Muscle layer of colon (tissue), 2 donors: ENCODE measurements around the gene TCP11.
"Not testable (repeated sequence)": the region's sequence is repeated elsewhere in the genome, so short reads cannot be mapped to it uniquely, and the experiment has no call there.

Experiments
- H3K27ac ChIP-seq: one replicate; pipeline ENCODE4 v1.7.0; 2013; ENCODE audit warnings: low read depth, mild to moderate bottlenecking, low read length, moderate library complexity
- H3K27me3 ChIP-seq, 2 donors: one replicate each; pipeline ENCODE4 v1.7.0; 2013; ENCODE audit warnings: low read length in 2 of 2, mild to moderate bottlenecking in 2 of 2; ENCODE audit not compliant: insufficient read depth in 2 of 2, control insufficient read depth in 1 of 2
- H3K36me3 ChIP-seq: one replicate; pipeline ENCODE4 v1.7.0; 2013; ENCODE audit warnings: mild to moderate bottlenecking, low read length; ENCODE audit not compliant: insufficient read depth
- H3K4me1 ChIP-seq: one replicate; pipeline ENCODE4 v1.7.0; 2013; ENCODE audit warnings: mild to moderate bottlenecking, low read length; ENCODE audit not compliant: insufficient read depth
- H3K4me3 ChIP-seq, 2 donors: one replicate each; pipeline ENCODE4 v1.7.0; 2013; ENCODE audit warnings: low read length in 2 of 2, low read depth in 1 of 2, mild to moderate bottlenecking in 1 of 2, moderate library complexity in 1 of 2
- H3K9ac ChIP-seq: one replicate; pipeline ENCODE4 v1.7.0; 2013; ENCODE audit warnings: low read length
- H3K9me3 ChIP-seq: one replicate; pipeline ENCODE4 v1.7.0; 2013; ENCODE audit warnings: mild to moderate bottlenecking, low read length
- donor health status: abdominal sarcoma.
- donor health status: Adenocarcinoma of cecum.

The TCP11 gene

DNA sequence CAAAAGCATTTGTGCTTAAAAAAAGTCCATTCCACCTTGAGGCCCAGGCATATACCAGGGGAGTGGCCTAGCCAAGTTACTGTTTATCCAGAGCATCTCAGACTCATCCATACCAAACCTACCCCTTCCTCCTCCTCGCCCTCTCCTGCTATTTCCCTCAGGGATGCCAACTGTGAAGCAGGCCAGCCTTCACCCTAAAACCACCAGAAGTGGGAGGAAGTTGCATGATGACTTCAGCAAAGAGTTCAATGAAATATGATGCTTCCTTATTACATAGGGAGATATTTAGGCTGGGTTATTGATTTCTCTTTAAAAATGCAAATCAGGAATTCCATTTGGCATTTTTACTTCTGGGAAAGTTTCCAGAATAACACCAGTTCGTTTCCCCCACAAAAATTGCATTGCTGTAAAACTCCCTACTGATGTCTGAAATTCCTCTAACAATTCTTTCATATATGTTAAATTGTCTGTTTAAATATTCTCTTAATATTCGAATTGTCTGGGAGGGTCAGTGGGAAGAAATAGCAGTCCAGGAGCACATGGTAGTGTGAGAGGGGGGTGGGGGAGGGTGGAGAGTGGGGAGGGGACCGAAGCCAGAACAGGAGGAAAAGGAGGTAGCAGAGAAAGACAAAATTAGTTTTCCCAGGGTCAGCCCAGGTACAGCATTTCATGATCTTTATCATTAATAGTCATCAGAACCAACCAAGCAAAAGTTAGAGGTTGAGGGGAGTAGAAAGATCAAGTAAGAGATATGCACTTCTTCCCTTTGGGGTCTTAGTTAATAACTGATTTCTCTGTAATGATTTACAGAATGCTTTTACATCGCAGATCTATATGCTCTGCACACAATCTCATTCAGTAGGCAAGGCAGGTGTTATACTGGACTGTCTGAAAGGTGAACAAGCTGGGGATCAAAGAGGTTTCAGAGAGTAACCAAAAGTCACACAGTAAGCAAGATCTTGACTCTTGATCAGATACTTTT, 1.7 kb upstream of the TCP11 start:
- H3K27me3 ChIP-seq, result peaks cover 0 to 4% of the 10 kb centered on the region in 2 donors
- H3K9me3 ChIP-seq, result no peaks in the 10 kb centered on the region
- H3K4me1 ChIP-seq, result peaks cover 4% of the 10 kb centered on the region
- H3K27ac ChIP-seq, result no peak overlapping the region
- H3K9ac ChIP-seq, result no peak overlapping the region
- no peak overlapping the region for H3K4me3 ChIP-seq
- H3K36me3 ChIP-seq, result no peaks in the 10 kb centered on the region

DNA sequence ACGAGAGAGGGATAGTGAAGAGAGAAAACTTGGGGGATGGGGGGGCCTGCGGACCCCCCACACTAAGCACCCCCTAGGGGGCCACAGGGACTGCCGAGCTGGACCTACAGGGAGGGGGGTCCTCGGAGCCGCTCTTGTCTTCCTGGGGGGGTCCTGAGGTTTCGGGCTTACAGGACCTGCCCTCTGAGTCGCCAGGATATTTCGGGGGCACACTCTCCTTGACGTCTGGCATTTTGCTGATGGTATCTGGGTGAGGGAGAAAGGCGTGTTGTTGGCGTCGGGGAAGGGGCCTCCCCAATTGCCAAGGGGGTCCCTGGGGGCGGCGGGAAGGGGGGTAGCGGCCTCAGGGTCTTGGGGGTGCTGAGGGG, 516 bp downstream of the TCP11 start:
- Histone ChIP-seq H3K4me3 (no peak overlapping the region), H3K9ac (no peak overlapping the region)

GRCh38 chr6:35139924-35140638, 1.1 kb downstream of the TCP11 start:
- Histone ChIP-seq H3K4me3 (no peak overlapping the region), H3K9me3 (no peaks in the 10 kb centered on the region), H3K36me3 (no peaks in the 10 kb centered on the region), H3K27me3 (peaks cover 0 to 4% of the 10 kb centered on the region in 2 donors), H3K4me1 (peaks cover 4% of the 10 kb centered on the region), H3K27ac (no peak overlapping the region), H3K9ac (no peak overlapping the region)

More for the DNA sequence above, 516 bp downstream of the TCP11 start:
- Histone ChIP-seq H3K36me3 (no peaks in the 10 kb centered on the region), H3K27me3 (peaks cover 0 to 4% of the 10 kb centered on the region in 2 donors), H3K27ac (no peak overlapping the region), H3K4me1 (peaks cover 4% of the 10 kb centered on the region), H3K9me3 (no peaks in the 10 kb centered on the region)

DNA sequence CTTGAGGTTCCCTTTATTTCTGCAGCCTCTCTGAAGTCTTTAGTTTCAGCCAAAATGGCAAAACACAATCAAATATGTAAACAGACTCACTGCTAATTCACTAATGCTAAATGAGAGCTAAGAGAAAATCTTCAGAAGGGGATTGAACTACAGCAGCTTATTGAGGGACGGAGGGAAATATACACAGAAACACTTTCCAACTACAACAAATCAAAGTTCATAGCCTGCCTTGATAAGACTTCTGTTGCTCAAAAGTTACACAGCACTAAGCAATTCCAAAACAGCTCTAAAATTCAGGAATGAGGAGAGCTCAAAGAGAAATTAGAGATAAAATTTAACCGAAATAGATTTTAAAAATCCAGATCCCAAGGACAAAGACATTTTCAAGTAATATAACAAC, 1.7 kb downstream of the TCP11 start:
- no peak overlapping the region for H3K9ac ChIP-seq
- H3K27me3 ChIP-seq, result peaks cover 0 to 4% of the 10 kb centered on the region in 2 donors
- H3K9me3 ChIP-seq, result no peaks in the 10 kb centered on the region

GRCh38 chr6:35138191-35138590, 2.9 kb downstream of the TCP11 start:
- H3K36me3 ChIP-seq, H3K27me3 ChIP-seq, H3K27ac ChIP-seq, H3K9me3 ChIP-seq, H3K4me1 ChIP-seq, H3K9ac ChIP-seq, H3K4me3 ChIP-seq: not testable (repeated sequence)

More for the DNA sequence above, 1.7 kb downstream of the TCP11 start:
- Histone ChIP-seq H3K4me1 (peaks cover 4% of the 10 kb centered on the region), H3K36me3 (no peaks in the 10 kb centered on the region), H3K27ac (no peak overlapping the region), H3K4me3 (no peak overlapping the region)

DNA sequence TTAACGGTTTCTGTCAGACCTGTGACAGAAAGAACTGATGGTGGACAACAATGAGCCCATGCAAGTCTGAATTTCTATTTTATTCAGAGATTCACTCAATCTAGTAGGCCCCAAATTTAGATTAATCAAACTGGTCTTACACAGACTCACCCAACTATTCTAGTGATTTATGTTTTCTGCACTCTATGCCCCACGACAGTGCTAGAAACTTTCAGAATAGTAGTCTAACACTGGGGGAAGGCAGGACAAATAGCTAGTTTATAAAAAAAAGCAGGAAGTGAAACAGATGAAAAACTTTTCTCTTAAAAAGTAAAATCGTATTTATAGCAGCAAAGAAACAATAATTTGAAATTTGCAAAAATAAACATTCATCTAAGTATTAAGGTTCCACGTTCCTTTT, 5.0 kb downstream of the TCP11 start:
- no peak overlapping the region for H3K4me3 ChIP-seq
- H3K27ac ChIP-seq, result no peak overlapping the region
- no peaks in the 10 kb centered on the region for H3K36me3 ChIP-seq
- no peaks in the 10 kb centered on the region for H3K9me3 ChIP-seq
- H3K4me1 ChIP-seq, result peaks cover 4% of the 10 kb centered on the region
- H3K27me3 ChIP-seq, result peaks cover 0 to 3% of the 10 kb centered on the region in 2 donors
- no peak overlapping the region for H3K9ac ChIP-seq

- no peaks in the 10 kb centered on the region for H3K4me1 ChIP-seq
- no peak overlapping the region for H3K9ac ChIP-seq
Measured at GRCh38 chr6:35128496-35128895, 12.6 kb downstream of the TCP11 start.

GRCh38 chr6:35128042-35128441, 13.1 kb downstream of the TCP11 start:
- Histone ChIP-seq H3K36me3 (no peaks in the 10 kb centered on the region), H3K27ac (no peak overlapping the region), H3K9me3 (no peaks in the 10 kb centered on the region), H3K4me3 (no peak overlapping the region), H3K9ac (no peak overlapping the region), H3K4me1 (no peaks in the 10 kb centered on the region), H3K27me3 (no peaks in the 10 kb centered on the region)

More at GRCh38 chr6:35128496-35128895, 12.6 kb downstream of the TCP11 start:
- no peak overlapping the region for H3K4me3 ChIP-seq
- H3K27ac ChIP-seq, result no peak overlapping the region
- no peaks in the 10 kb centered on the region for H3K9me3 ChIP-seq
- no peaks in the 10 kb centered on the region for H3K36me3 ChIP-seq
- no peaks in the 10 kb centered on the region for H3K27me3 ChIP-seq

- Histone ChIP-seq H3K27ac (no peak overlapping the region), H3K4me1 (no peaks in the 10 kb centered on the region), H3K27me3 (no peaks in the 10 kb centered on the region), H3K36me3 (no peaks in the 10 kb centered on the region), H3K4me3 (no peak overlapping the region), H3K9me3 (no peaks in the 10 kb centered on the region), H3K9ac (no peak overlapping the region)
Measured at GRCh38 chr6:35124356-35124755, 16.8 kb downstream of the TCP11 start.

DNA sequence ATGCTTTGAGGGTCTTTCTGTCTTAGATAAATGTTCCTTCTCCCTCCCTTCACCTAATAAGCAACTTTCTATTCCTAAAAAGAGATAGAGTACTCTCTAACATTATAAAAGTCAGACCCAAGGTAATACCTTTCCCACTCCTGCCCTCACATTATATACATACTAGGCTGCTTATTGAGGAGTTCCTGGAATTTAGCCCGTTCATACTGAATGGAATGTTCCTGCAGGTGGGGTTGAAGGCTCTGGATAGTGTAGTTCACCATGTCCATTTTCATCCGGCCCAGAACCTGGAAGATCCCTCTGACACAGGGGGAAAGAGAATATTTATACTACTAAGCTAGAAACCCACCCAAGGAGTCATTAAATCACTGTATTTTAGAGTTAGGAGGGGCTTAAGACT, 20.4 kb downstream of the TCP11 start:
- no peak overlapping the region for H3K9ac ChIP-seq
- no peaks in the 10 kb centered on the region for H3K9me3 ChIP-seq
- no peaks in the 10 kb centered on the region for H3K27me3 ChIP-seq
- H3K27ac ChIP-seq, result no peak overlapping the region
- no peaks in the 10 kb centered on the region for H3K36me3 ChIP-seq
- no peaks in the 10 kb centered on the region for H3K4me1 ChIP-seq
- H3K4me3 ChIP-seq, result no peak overlapping the region

DNA sequence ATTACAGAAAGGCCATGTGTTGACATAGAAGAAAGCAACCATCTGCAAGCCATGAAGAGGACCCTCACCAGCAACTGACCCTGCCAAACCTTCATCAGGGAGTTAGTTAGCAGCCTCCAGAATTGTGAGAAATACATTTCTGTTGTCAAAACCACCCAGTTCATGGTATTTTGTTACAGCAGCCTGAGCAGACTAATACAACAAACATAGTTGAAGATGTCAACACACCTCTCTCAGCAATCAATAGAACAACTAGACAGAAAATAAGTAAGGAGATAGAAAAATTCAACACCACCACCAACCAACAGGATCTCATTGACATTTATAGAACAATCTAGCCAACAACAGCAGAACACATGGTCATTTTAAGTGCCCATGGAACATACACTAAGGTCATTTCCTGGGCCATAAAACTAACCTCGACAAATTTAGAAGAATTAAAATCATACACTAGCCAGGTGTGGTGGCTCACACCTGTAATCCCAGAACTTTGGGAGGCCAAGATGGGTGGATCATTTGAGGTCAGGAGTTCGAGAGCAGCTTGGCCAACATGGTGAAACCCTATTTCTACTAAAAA, 32.7 kb downstream of the TCP11 start:
- H3K36me3 ChIP-seq, result no peaks in the 10 kb centered on the region
- no peak overlapping the region for H3K27ac ChIP-seq
- H3K4me3 ChIP-seq, result no peak overlapping the region
- H3K9me3 ChIP-seq, result no peaks in the 10 kb centered on the region
- no peak overlapping the region for H3K9ac ChIP-seq
- no peaks in the 10 kb centered on the region for H3K4me1 ChIP-seq
- H3K27me3 ChIP-seq, result no peaks in the 10 kb centered on the region
